CD4-positive, alpha-beta T cell treated with Interleukin-17A for 4 hours (primary cell): ENCODE data around the gene METTL23.
"Not testable (repeated sequence)": the region's sequence is repeated elsewhere in the genome, so short reads cannot be mapped to it uniquely, and the experiment has no call there.

ENCODE experiments used
- DNase-seq: peaks from one replicate; pipeline ENCODE4 v3.0.0-alpha.2; 2020; ENCODE audit warnings: mixed read lengths

Gene METTL23

DNA sequence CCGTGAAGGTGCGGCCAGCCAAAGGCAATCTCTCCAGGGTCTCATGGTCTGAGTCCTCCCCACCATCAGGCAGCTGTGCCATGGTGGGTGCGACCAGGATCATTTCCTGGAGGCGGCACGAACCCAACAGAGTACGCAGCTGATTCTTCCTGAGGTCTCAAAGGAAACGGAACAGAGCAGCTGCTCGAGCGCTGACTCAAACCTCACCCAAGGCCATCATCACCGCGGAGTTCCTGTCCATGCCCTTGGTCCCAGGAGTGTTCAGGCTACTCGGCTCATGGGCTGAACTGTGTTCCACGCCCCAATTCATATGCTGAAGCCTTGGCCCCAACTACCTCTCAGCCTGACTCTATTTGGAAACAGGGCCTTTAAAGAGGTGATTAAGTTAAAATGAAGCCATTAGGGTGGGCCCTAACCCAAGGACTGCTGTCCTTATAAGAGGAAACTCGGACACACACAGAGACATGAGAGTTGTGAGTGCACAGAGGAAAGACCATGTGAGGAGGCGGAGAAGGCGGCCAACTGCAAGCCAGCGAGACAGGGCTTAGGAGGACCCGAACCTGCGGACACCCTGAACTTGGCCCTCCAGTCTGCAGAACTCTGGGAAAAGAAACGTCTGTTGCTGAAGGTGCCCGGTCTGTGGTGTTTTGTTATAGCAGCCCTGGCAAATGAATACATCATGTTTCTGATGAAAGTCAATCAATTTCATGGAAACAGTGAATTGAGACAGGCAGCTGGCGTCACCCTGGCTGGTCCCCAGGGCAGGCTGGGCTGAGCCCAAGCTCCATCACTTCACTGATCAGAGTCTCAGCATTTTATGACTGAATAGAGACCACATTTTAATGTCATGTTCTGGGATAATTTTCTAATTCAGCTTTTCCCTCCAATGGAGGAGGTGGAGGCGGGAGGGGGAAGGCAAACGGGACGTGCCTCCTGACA, 29.6 kb upstream of the METTL23 start:
- no peak for DNase-seq

DNA sequence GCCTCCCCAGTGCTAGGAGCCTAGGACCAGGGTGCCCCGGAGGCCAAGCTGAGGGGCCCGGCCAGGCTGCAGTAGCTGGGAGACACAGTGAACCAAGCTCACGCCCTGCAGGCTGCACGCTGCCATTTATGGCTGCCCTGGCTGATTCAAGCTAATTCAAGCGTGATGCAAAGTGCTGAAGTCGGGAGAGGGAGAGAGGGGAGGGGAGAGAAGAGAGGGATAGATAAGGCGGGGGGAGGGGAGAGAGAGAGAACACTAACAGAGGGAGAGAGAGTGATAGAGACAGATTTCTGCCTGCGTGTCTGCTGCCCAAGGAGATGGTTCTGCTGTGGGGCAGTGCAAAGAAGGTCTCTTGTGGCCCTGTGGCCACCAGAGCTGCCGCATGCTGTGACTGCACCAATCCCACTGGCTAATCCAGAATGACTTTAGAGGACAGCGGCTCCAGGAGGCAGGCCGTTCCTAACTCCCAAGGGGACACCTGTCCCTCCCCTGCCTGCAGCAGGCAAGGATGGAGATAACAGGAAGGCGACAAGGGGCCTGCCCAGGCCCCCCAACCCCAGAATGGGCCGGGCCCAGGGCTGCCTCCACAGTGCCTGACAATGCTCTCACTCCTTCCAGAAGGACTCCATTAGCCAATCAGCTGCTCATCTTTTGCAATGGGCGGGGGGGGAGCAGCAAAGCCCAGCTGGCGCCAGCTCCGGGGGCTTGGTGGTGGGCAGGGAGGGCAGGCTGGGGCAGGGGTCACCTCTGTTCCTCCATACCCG, 28.8 kb upstream of the METTL23 start:
- no peak for DNase-seq

DNA sequence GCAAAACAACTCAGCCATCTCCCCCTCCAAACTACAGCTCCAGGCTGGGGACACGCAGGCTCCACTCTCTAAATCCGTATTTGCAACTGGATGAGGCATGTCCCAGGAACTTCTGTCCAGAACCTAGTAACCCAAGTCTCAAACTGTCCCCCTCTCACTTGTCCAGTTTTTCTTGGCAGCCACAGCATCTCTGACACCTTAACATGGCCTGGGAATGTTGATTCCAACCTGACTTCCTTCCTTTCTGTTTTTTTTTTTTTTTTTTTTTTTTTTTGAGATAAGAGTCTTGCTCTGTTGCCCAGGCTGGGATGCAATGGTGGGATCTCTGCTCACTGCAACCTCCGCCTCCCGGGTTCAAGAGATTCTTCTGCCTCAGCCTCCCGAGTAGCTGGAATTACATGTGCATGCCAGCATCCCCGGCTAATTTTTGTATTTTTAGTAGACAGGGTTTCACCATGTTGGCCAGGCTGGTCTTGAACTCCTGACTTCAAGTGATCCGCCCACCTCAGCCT, 28.1 kb upstream of the METTL23 start:
- not testable (repeated sequence) for DNase-seq

DNA sequence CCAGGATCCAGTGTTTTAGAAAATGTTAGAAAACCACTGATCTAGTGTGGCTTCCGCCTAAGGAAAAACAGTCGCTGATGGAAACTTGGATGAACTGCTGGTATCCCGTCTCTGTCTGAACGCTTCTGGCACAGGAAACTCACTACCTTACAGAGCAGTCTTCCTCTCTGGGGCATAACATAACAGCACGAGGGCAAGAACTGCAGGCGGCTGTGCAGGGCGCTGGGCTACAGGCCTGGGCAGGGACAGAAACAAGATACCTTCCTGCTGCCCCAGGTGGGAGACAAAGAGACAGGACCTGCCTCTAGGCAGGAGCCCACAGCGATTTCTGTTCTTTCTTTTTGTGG, 26.4 kb upstream of the METTL23 start:
- DNase-seq, result no peak

DNA sequence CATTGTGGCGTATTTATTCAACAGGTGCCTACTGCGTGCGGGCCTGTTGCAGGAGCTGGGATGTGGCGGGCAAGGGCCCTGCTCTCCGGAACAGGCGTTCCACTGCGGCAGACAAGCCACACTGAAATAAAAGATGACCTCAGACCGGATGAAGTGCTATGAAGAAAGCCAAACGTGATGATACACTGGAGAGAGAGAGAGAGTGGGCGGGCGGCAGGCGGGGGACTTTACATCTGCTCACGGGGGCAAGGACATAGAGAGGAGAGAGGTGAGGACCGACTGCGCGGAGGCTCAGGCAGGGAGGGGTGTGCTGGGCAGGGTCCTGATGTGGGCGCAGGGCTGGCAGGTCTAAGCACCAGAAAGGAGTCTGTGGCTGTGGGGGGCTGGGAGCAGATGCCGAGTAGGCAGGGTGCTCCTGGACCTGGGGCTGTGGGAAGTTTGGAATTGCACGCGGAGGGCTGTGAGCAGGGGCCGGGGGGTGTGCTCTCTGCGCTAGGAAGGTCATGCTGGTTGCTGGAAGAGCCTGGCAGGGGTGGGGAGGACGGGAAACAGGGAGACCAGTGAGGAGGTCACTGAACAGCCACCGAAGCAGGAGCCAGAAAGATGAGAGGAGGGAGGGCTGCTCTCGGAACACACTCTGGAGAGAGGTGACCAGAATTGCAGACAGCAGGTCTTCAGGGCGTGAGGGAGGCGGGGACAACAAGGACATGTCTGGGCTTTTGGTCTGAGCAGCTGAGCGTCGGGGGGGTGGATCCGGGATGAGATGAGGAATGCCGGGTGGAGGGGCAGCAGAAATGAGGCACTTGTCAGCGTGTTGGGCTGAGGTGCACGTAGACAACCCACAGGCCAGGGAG, 25.8 kb upstream of the METTL23 start:
- no peak for DNase-seq

DNA sequence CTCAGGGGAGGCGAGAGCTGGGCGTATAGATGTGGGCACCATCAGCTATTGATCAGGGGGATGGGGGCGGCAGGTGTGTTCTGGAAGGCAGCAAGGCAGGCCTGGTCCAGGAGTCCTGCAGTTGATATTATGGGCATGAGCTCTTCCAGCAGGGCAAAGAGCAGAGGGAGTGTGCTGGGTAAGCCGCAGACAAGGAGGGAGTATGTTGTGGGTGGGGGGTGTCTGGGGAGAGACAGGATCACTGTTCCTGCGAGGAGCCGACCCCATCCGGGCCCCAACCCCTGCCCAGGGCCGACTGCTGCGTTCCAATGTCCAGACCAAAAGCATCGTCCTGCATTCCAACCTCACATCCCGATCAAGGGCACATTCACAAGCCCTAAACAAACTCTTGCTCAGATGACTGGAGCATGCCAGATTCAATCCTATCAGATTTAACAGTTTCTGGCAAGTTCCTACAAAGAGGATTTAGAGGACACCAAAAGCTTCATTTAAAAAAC, 25.1 kb upstream of the METTL23 start:
- no peak for DNase-seq

DNA sequence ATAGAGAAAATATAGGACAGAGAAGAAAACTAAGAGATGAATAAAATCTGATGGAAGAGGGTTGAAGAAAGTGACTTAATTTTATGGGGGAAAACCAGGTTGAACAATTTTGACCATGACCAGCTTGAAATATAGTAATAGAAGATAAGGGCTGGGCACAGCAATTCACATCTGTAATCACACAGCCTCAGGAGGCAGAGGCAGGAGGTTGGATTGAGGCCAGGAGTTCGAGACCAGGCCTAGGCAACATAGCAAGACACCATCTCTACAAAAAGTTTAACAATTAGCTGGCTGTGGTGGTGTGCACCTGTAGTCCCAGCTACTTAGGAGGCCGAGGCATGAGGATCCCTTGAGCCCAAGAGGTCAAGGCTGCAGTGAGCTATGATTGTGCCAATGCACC, 24.6 kb upstream of the METTL23 start:
- DNase-seq, result no peak

DNA sequence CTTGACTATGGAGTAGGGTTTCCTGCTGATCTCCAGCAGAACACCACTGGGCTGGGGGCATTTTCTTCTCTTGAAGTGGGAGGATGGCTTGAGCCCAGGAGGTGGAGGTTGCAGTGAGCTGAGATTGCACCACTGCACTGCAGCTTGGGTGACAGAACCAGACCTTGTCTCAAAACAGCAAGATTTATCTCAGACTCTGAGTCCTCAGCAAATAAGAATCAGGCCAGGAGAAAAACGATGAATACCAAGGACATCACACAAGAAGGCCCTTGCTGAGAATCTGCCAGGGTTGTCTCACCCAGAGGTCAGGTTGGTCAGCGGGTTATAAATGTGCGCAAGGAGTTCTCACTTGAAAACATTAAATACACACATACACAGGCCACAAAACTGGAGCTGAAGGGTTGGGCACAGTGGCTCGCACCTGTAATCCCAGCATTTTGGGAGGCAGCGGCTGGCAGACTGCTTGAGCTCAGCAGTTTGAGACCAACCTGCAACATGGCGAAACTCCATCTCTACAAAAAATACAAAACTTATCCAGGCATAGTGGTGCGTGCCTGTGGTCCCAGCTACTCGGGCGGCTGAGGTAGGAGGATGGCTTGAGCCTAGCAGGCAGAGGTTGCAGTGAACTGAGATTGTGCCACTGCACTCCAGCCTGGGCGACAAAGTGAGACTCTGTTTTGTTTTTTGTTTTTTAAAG, 23.6 kb upstream of the METTL23 start:
- DNase-seq, result no peak

DNA sequence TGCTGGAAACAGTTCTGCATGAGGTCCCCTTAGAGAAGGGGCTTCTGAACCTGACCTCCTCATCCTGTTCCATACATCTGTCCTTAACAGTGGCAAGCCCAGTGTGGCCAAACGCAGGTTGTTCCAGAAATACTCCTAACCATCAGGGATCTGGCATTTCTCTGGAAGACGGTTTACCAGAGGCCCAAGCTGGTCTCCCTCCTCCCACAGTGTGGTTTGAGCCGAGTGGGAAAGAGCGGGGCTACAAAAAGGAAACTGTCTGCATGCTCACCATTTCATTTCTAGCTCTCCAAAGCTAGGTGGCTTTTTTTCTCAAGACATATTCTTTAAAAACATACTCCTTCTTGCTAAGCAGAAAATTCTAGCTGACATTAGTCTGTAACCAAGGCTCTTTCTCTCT, 21.8 kb upstream of the METTL23 start:
- no peak for DNase-seq

DNA sequence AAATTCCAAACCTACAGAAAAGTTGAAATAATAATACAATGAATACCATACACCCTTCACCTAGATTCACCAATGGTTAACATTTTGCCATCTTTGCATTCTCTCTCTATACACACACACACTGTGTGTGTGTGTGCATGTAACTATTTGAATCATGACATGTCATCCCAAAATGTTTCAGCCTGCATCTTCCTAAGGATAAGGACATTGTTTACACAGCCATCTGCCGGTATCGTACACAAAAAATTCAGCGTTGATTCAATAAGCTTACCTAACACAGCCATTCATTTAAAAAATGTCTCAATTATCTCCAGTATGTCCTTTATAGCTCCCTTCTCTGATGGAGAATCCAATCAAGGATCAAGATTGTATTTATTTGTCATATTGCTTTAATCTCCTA, 19.8 kb upstream of the METTL23 start:
- no peak for DNase-seq

DNA sequence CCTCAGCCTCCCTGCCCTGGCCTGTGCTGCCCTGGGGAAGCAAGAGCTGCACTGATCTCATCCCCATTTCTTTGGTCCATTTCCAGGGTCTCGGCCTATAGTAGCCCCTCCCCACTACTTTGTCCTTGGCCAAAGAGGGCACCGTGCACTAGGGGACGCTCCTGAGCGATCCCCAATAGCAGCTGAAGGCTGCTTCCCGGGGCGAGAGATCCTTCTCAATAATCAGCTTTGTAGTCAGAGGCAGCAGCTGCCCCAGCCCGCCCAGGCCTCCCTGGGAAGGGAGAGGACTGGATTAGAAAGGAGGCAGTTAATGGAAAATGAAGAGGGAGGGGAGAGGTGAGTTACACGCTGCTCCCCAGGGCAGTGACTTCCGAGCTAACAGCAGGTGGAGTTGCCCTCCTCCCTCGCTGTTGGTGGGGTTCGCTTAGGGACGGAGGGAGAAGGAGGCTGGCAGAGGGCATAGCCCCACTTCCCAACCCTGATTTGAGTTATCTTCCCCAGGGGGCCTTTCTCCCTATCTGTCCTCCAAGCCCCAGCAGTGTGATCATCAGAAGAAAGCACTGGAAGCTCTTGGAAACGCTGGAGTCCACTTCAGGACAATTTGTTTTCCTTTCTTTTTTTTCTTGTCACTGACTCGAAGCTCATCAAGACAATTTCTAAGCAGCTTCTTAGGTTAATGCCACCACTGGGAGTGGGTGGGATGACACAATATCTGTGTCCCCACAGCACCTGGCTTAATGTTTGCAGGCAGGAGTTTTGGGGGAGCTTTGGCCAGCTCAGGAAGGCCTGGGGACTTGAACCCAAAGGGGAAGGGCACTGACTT, 18.4 kb upstream of the METTL23 start:
- no peak for DNase-seq

DNA sequence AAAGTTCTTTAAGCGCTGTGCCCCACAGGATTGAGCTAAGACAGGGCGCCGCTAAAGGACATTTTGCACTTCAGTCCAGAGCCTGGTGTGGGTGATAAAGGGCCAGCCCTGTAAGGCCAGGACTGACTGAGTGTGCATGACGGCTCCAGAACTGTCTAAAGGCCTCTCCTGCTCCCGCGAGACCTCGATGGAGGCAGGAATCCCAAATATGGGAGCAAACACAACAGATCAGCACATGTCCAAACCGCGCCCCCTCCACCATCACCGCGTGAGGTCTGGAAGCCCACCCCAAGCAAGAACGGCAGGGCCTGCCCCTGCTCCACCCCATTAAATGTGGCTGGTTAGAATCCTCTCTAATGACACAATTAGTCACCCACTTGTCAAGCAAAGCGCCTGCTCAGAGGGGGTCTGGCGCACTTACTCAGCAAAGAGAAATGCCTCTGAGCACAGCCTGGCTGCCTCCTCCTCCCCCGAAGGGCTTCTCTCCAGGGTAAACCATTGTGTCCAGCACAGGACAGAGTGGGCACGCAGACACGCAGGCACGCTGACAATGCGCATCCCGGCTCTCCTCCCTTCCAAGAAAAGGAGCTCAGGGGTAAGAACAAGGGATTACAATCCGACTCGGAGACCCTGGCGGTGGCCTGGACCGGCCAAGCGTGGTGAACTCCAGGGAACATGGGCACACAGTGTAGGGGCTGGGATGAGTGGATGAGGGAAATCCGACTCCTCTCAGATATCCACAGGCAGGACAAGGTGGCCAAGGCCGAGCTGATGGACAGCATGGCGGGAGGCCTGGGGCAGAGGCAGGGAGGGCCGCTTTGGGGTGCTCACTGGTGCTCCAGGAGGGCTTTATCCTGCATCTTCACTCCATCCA, 17.3 kb upstream of the METTL23 start:
- DNase-seq, result no peak

DNA sequence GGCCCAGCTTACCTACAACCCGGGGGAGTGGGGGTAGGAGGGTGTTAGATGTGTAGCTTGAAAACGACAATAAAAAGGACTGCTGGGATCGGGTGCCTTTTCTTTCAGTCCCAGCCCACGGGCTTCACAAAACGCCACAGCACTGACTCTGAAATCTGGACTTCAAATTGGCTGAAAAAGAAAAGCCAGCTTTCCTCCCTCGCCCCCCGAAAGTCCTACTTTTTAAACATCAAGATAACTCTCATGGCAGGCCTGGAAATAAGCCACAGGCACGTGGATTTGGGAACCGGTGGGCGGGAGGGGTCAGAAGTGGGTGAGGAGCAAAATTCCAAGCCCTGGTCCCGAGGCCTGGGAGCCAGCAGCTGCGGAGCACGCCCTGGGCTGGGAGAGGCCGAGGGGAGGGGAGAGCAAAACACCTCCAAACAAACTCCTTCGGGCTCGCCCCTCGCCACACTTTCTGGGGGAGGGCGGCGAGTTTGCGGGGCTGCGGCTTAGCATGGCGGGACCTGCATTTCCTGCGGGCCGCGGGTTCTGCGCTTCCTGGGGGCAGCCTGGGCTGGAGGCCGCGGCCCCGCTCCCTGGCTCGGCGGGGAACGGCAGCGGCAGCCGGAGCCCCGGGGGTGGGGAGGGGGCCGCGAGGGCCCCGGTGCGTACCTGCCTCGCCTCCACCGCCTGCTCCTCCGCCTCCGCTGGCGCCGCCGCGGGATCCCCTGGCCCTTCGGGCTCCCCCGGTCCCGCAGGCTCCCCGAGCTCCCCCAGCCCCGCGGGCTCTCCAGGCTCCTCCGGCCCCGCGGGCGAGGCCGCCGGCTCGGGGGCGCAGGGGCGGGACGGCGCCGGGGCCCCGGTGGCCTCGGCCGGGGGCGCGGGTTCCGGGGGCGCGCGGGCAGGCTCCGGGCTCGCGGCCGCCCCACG, 16.4 kb upstream of the METTL23 start:
- peak; percentile 26 for DNase-seq

DNA sequence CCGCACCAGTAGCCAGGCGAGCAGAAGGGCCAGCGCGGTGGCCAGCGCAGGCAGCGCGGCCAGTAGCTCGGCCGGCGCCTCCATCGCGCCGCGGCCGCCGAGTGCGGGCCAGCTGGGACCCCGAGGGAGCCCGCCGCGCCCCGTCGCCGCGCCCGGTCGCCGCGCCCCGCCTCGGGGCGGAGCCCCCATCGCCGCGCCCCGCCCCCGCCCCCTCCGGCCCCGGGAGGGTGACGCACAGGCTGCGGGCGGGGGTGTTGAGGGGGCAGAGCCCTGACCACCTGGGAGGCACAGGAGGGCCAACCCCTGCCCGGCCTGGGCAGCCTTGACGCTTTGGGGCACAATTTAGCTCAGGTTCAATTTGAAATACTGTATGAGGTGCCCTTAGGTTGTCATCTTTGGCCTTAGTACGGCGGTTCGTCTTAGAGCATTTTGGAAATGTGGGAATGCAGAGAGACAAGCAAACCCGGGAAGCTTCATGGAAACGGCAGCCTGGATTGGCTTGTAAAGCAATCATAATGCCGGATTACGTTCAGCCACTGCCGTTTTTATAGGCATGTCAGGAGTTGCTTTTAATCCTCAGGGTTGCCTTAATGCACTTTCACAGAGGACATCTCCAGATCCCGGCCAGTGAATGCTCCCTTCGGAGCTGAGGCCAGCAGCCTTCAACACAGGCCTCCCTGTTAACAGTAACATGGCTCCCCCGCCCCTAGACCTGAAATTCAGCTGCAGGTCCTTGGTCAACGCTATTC, 15.6 kb upstream of the METTL23 start, which contains the start of gene MXRA7:
Gene MXRA7, minus strand, starts transcription at position 103 of the 749 bp plus-strand sequence. Its CDS starts 19 bp downstream, at position 84.
- DNase-seq, result peak; percentile 71

DNA sequence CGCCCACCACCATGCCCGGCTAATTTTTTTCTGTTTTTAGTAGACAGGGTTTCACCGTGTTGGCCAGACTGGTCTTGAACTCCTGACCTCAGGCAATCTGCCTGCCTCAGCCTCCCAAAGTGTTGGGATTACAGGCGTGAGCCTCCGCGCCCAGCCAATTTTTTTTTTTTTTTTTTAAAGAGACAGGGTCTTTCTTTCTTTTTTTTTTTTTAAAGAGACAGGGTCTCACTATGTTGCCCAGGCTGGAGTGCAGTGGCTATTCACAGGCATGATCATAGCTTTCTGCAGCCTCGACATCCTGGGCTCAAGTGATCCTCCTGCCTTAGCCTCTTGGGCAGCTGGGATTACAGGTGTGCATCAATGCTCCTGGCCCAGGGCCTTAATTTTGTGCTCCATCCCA, 14.3 kb upstream of the METTL23 start:
- not testable (repeated sequence) for DNase-seq

DNA sequence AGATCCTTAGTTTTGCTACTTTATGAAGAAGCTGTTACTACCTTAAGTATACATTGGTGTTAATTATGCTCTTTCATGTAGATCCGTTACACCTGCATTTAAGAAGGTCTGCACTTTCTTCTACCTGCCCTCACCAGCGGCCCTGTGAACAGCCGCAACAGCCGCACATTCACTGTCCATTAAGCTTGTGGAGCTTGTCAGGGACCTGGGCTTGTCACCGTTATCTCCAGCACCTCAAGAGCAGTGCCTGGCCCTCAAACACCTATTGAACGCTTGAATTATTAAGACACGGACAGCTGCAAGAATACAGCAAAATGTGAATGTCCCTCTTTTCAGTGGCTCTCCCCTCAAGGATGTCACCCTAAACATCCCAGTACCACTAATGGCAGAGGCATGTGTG, 12.9 kb upstream of the METTL23 start:
- DNase-seq, result no peak

DNA sequence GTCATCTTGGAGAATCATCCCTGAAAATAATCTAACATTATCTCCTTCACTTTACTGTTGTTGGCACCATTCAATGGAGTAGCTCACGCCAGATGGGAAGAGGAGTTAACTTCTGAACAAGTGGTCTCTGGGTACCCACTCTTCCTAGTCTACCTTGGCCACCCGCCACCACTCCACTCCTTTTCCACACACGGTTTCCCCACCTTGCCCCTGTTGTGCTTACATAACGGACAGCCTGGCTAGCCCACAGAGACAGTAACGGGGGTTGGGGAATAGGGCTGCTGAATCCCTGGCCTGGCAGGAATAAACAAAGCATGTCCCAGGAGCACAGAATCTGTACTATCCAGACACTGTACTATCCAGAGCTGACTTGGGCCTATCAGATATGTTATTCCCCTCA, 12.3 kb upstream of the METTL23 start:
- no peak for DNase-seq
